ENCODE results near the gene FREM2.

The FREM2 gene

DNA sequence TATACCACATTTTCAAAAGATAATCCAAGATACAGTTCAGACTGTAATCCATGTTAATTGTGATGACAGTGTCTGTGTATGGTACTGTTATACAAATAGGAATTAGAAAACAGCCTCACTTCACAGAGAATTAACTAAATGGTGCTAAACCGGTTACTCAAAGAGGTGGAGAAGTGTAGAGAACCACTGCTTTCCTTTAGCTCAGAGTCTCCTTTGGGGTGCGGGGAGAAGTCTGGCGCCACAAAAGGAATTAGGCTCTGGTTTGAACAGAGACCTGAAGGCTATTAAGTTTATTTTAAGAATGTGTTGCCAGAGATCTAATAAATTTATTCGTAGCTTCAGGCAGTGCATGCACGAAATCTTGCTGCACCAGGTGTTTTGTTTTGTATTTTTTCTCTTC lies 65.8 kb downstream of the FREM2 start:
- H3K9me3 Mint-ChIP-seq = no peaks in the 10 kb centered on the region
- no peak for ATAC-seq (replicated peaks; ENCODE audit: extremely low read depth, poor library complexity, severe bottlenecking)

DNA sequence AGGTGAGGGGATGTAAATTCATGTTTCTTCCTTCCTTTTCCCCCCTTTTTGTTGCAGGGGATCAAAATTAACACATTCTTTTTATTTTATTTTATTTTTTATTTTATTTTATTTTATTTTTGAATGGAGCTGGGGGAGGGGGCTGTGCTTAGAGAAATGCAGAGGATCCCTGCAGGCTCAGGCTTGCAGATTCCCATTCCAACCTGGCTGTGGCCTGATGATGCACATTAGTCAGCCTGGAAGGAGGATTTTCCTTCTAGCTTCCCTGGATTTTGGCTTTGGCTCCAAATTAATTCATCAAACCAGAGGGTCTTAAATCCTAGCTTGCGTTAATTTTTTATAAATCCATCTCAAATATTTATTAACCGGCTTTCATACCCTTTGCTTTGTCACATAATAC lies 67.0 kb downstream of the FREM2 start:
- ATAC-seq (replicated peaks; ENCODE audit: extremely low read depth, poor library complexity, severe bottlenecking) = no peak
- no peaks in the 10 kb centered on the region for H3K27me3 Mint-ChIP-seq
- DNase-seq (ENCODE audit: low spot score in 2 of 2) = no peak
- no peaks in the 10 kb centered on the region for H3K36me3 Mint-ChIP-seq (ENCODE audit: insufficient read depth)
- H3K4me1 Mint-ChIP-seq = no peaks in the 10 kb centered on the region
- H3K27ac Mint-ChIP-seq (ENCODE audit: low read depth) = no peak overlapping the region
- no peak overlapping the region for H3K4me3 Mint-ChIP-seq
- H3K9me3 Mint-ChIP-seq = no peaks in the 10 kb centered on the region

More for the DNA sequence above, 65.8 kb downstream of the FREM2 start:
- H3K4me3 Mint-ChIP-seq = no peak overlapping the region
- H3K27me3 Mint-ChIP-seq = no peaks in the 10 kb centered on the region
- no peak overlapping the region for H3K27ac Mint-ChIP-seq (ENCODE audit: low read depth)
- no peaks in the 10 kb centered on the region for H3K4me1 Mint-ChIP-seq
- DNase-seq (ENCODE audit: low spot score in 2 of 2) = no peak
- no peaks in the 10 kb centered on the region for H3K36me3 Mint-ChIP-seq (ENCODE audit: insufficient read depth)

DNA sequence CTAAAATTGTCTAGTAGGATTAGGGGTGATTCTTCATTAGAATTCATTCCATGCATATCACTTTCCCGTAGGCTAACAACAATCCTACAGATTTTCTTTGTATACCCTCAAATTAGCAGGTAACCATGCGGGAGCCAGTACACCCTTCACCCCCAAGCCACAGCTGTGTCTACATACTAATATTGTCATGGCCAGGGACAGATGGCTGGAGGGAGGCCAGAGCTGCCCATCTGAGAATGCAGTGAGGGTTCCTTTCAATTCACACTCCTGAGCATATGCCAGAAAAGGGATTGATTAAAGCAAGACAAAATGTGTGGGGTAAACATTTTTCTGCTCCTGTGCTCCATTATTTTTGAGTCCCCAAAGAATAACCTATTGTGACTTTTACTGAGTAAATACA lies 68.9 kb downstream of the FREM2 start:
- Mint-ChIP-seq H3K27me3 (no peaks in the 10 kb centered on the region), H3K4me3 (no peak overlapping the region), H3K27ac (ENCODE audit: low read depth) (no peak overlapping the region), H3K9me3 (no peaks in the 10 kb centered on the region), H3K4me1 (no peaks in the 10 kb centered on the region), H3K36me3 (ENCODE audit: insufficient read depth) (no peaks in the 10 kb centered on the region)
- no peak for DNase-seq (ENCODE audit: low spot score in 2 of 2)
- no peak for ATAC-seq (replicated peaks; ENCODE audit: extremely low read depth, poor library complexity, severe bottlenecking)

DNA sequence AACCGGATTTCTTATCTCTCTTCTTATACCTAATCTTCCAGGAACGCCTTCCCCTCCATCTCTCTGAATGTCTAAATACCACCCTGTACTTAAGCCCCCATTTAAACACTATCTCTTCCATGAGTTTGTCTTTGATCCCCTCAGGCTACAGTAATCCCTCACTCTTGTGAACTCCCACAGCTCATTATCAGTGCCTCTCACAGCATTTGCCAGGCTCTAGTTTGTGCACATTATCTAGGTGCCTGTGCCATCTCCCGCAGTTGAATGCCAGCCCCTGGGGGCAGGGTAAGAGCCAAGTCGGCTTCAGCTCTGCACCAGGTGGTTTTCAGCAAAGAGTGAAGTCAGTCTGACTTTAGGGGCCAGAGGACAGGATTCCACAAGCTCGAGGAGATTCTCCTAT lies 71.4 kb downstream of the FREM2 start:
- Mint-ChIP-seq H3K4me3 (no peak overlapping the region), H3K27me3 (no peaks in the 10 kb centered on the region), H3K4me1 (no peaks in the 10 kb centered on the region), H3K27ac (ENCODE audit: low read depth) (no peak overlapping the region), H3K36me3 (ENCODE audit: insufficient read depth) (no peaks in the 10 kb centered on the region), H3K9me3 (peaks cover 6% of the 10 kb centered on the region)
- ATAC-seq (replicated peaks; ENCODE audit: extremely low read depth, poor library complexity, severe bottlenecking) (no peak), DNase-seq (ENCODE audit: low spot score in 2 of 2) (no peak)

DNA sequence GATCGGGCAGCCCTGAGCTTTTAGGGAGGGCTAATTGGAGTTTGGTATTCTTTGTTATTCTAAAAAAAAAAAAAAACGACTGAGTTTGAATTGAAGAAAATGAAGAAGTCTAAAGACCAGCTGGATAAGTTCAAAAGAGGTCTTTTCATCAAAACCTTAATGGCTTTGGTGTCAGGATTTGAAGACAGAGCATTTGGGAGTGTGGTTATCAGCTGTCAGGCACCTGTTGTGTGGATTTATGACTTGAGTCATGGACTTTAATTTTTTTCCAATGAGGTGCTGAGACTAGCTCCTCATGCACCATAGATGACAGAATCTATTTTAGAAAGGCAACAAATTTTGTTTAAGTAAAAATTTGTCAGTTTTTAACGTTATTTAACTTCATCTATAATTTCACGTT lies 72.5 kb downstream of the FREM2 start:
- Mint-ChIP-seq H3K36me3 (ENCODE audit: insufficient read depth) (no peaks in the 10 kb centered on the region), H3K4me3 (no peak overlapping the region), H3K9me3 (peaks cover 6% of the 10 kb centered on the region), H3K27ac (ENCODE audit: low read depth) (no peak overlapping the region), H3K4me1 (no peaks in the 10 kb centered on the region), H3K27me3 (no peaks in the 10 kb centered on the region)
- DNase-seq (ENCODE audit: low spot score in 2 of 2) (no peak), ATAC-seq (replicated peaks; ENCODE audit: extremely low read depth, poor library complexity, severe bottlenecking) (no peak)

DNA sequence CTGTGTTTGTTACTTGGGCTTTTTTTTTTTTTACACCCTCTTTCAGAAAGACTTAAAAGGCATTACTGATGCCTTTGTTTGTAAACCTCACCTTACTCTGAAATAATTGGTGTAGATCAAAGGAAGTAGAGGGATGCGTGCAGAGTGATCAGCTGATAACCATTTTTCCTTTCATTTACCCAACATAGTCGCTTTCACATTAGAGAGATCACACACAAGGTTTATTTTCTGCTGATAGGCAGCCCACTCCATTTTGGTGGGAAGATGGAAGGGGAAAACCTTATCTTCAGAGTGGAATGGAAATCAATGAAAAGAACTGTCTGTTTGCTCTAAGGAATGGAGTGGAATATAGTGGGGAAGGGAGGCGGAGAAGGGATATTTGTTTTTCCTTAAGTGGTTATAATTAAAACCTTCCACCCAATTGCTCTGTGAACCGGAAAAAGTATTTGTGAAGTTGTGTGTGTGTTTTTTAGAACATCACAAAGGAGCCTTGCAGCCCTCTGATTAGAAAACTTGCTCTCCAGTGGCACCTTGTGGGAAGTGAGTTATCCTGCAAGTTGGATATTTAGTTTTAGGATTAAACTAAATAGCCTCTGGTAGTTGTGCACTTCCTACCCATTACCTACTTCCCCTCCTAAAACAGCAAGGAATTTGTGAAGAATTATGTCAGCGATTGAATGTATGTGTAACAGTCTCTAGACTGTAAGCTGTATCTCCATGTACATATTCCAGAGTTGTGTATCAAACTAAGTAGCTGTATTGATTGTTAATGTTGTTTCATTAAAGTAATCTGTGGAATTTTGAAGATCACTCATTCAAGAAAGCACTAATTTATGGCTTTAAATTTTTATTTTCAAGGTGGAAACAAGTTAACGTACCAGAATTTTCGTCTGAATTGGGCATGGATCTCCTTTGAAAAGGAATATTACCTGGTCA lies 76.8 kb downstream of the FREM2 start:
- ATAC-seq (replicated peaks; ENCODE audit: extremely low read depth, poor library complexity, severe bottlenecking) (no peak), DNase-seq (ENCODE audit: low spot score in 2 of 2) (no peak)
- Mint-ChIP-seq H3K27me3 (no peaks in the 10 kb centered on the region), H3K9me3 (peaks cover 6% of the 10 kb centered on the region), H3K27ac (ENCODE audit: low read depth) (no peak overlapping the region), H3K4me1 (no peaks in the 10 kb centered on the region), H3K36me3 (ENCODE audit: insufficient read depth) (no peaks in the 10 kb centered on the region), H3K4me3 (no peak overlapping the region)

DNA sequence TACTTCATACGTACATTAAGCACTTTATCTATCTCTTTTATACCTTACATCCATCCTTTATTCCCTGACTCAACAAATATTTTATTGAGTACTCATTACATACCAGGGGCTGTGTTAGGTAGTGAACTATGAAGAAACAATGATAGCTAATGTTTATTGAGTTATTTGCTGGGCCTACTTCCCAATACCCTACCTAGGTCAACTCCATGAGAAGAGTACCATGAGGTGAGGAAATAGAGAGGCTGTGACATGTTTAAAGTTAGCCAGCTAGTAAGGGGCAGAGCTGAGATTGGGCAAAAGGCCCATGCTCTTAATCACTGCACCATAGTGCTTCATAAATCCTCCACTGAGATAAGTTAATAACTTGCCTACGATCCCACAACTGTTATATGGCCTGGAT lies 79.9 kb downstream of the FREM2 start:
- no peaks in the 10 kb centered on the region for H3K36me3 Mint-ChIP-seq (ENCODE audit: insufficient read depth)
- H3K4me1 Mint-ChIP-seq = no peaks in the 10 kb centered on the region
- ATAC-seq (replicated peaks; ENCODE audit: extremely low read depth, poor library complexity, severe bottlenecking) = no peak
- no peak overlapping the region for H3K4me3 Mint-ChIP-seq
- DNase-seq (ENCODE audit: low spot score in 2 of 2) = no peak
- H3K9me3 Mint-ChIP-seq = peaks cover under 1% of the 10 kb centered on the region
- H3K27ac Mint-ChIP-seq (ENCODE audit: low read depth) = no peak overlapping the region
- H3K27me3 Mint-ChIP-seq = no peaks in the 10 kb centered on the region

GRCh38 chr13:38767506-38768265 lies 80.8 kb downstream of the FREM2 start:
- Mint-ChIP-seq H3K36me3 (ENCODE audit: insufficient read depth) (no peaks in the 10 kb centered on the region), H3K9me3 (no peaks in the 10 kb centered on the region), H3K27me3 (no peaks in the 10 kb centered on the region), H3K4me1 (no peaks in the 10 kb centered on the region), H3K4me3 (no peak overlapping the region), H3K27ac (ENCODE audit: low read depth) (no peak overlapping the region)
- no peak for ATAC-seq (replicated peaks; ENCODE audit: extremely low read depth, poor library complexity, severe bottlenecking)
- DNase-seq (ENCODE audit: low spot score in 2 of 2) = no peak

DNA sequence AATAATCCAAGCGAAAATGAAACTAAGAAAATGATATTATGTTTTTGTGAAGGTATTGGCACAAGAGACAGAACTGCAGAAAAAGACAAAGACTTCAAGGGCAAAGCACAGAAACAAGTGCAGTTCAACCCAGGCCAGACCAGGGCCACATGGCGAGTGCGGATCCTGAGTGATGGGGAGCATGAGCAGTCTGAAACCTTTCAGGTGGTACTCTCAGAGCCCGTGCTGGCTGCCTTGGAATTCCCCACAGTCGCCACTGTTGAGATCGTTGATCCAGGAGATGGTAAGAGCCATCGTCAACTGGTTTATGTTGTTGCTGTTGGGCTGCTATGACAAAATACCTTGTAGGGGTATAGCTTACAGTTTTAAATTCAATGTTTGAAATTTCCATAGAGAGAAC lies 82.6 kb downstream of the FREM2 start:
- Mint-ChIP-seq H3K9me3 (no peaks in the 10 kb centered on the region), H3K4me3 (no peak overlapping the region), H3K36me3 (ENCODE audit: insufficient read depth) (no peaks in the 10 kb centered on the region), H3K27ac (ENCODE audit: low read depth) (no peak overlapping the region), H3K4me1 (no peaks in the 10 kb centered on the region), H3K27me3 (no peaks in the 10 kb centered on the region)
- DNase-seq (ENCODE audit: low spot score in 2 of 2) (no peak), ATAC-seq (replicated peaks; ENCODE audit: extremely low read depth, poor library complexity, severe bottlenecking) (no peak)

GRCh38 chr13:38775085-38775484 lies 88.2 kb downstream of the FREM2 start:
- Mint-ChIP-seq H3K4me1 (no peaks in the 10 kb centered on the region), H3K27ac (ENCODE audit: low read depth) (no peak overlapping the region), H3K9me3 (peaks cover 6% of the 10 kb centered on the region), H3K4me3 (no peak overlapping the region), H3K36me3 (ENCODE audit: insufficient read depth) (no peaks in the 10 kb centered on the region), H3K27me3 (no peaks in the 10 kb centered on the region)
- DNase-seq (ENCODE audit: low spot score in 2 of 2) (no peak), ATAC-seq (replicated peaks; ENCODE audit: extremely low read depth, poor library complexity, severe bottlenecking) (no peak)

DNA sequence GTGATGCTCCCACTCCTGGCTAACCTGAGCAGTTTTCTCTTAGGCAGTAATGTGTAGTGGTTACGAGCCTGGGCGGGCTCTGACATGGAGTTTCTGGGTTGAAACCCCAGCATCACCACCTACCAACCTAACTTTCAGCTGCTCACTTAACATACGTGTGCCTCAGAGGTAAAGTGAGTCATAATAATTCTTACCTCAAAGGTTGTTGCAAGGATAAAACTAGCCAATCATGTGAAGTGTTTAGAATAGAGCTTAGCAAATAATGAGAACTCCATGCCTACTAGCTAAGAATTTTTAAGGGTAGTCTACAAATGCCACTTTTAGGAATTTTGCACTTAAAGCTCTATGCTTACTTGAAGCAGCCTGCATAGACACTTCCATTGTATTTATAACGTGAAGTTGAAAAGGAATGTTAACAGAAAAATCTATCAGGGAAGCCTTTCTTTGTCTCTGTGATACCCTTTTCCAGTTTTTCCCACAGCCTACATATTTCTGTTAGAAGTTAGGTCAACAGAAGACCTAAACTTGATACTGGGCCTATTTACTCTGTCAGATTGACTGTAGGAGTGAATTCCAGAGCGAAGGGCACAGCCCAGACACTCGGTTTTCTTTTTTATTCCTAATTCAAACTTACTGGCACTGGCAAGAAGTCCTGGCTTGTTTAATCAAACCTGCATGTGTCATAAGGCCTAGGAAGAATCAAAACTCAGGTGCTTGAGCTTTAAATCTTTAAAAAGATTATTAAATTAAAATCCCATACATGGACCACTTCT lies 90.7 kb downstream of the FREM2 start:
- H3K36me3 Mint-ChIP-seq (ENCODE audit: insufficient read depth) = no peaks in the 10 kb centered on the region
- H3K27me3 Mint-ChIP-seq = no peaks in the 10 kb centered on the region
- peaks cover 18% of the 10 kb centered on the region for H3K9me3 Mint-ChIP-seq
- H3K4me1 Mint-ChIP-seq = no peaks in the 10 kb centered on the region
- DNase-seq (ENCODE audit: low spot score in 2 of 2) (no peak), ATAC-seq (replicated peaks; ENCODE audit: extremely low read depth, poor library complexity, severe bottlenecking) (no peak)
- no peak overlapping the region for H3K4me3 Mint-ChIP-seq
- H3K27ac Mint-ChIP-seq (ENCODE audit: low read depth) = no peak overlapping the region

DNA sequence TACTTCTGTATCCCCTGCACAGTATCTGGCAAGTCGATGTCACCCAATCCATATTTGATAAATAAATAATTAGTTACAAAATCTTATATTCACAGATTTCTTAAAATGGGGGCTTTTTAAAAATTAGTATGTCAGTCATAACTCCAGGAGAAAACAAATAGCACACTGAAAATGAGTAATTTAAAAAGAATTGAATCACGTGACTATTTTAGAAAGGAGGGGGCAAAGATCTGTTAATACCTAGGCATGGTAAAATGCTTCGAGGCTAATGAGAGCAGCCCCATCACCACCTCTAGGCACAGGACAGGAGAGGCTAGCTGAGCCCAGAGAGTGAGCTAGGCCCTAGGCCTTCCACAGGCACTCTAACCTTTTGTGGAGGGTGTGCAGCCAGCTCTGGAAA lies 94.7 kb downstream of the FREM2 start:
- Mint-ChIP-seq H3K4me1 (no peaks in the 10 kb centered on the region), H3K36me3 (ENCODE audit: insufficient read depth) (no peaks in the 10 kb centered on the region)
- no peak for ATAC-seq (replicated peaks; ENCODE audit: extremely low read depth, poor library complexity, severe bottlenecking)

More for the DNA sequence above, 94.7 kb downstream of the FREM2 start:
- Mint-ChIP-seq H3K27ac (ENCODE audit: low read depth) (no peak overlapping the region), H3K27me3 (no peaks in the 10 kb centered on the region), H3K9me3 (peaks cover 18% of the 10 kb centered on the region), H3K4me3 (no peak overlapping the region)
- no peak for DNase-seq (ENCODE audit: low spot score in 2 of 2)

All from central memory CD8-positive, alpha-beta T cell (primary cell).